Epithelial cell of esophagus (primary cell): ENCODE data around the gene BCL2L2.

Experiments used
- DNase-seq: peaks from one replicate; pipeline ENCODE4 v3.0.0; 2010; ENCODE audit warnings: low read depth
- H3K4me3 ChIP-seq: 2 replicates; pipeline ENCODE4 v1.5.1; 2011; ENCODE audit warnings: mild to moderate bottlenecking, low read length, control low read depth
- TF ChIP-seq, protein P1 (sequence below): IDR thresholded peaks from 2 replicates; pipeline ENCODE4 v1.5.1; 2011; ENCODE audit warnings: low read depth, mild to moderate bottlenecking, low read length, control low read depth, inconsistent platforms; ENCODE audit not compliant: insufficient read depth; ENCODE audit errors: missing control alignments

The BCL2L2 gene

GRCh38 chr14:23281247-23281646, 25.4 kb upstream of the BCL2L2 start:
- no peak for DNase-seq
- TF ChIP-seq, protein P1, sequence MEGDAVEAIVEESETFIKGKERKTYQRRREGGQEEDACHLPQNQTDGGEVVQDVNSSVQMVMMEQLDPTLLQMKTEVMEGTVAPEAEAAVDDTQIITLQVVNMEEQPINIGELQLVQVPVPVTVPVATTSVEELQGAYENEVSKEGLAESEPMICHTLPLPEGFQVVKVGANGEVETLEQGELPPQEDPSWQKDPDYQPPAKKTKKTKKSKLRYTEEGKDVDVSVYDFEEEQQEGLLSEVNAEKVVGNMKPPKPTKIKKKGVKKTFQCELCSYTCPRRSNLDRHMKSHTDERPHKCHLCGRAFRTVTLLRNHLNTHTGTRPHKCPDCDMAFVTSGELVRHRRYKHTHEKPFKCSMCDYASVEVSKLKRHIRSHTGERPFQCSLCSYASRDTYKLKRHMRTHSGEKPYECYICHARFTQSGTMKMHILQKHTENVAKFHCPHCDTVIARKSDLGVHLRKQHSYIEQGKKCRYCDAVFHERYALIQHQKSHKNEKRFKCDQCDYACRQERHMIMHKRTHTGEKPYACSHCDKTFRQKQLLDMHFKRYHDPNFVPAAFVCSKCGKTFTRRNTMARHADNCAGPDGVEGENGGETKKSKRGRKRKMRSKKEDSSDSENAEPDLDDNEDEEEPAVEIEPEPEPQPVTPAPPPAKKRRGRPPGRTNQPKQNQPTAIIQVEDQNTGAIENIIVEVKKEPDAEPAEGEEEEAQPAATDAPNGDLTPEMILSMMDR, result no peak
- no peak overlapping the region for H3K4me3 ChIP-seq

- peak; percentile 46 for DNase-seq
- TF ChIP-seq, protein P1, result no peak
Measured at GRCh38 chr14:23284654-23285529, 21.7 kb upstream of the BCL2L2 start.

DNA sequence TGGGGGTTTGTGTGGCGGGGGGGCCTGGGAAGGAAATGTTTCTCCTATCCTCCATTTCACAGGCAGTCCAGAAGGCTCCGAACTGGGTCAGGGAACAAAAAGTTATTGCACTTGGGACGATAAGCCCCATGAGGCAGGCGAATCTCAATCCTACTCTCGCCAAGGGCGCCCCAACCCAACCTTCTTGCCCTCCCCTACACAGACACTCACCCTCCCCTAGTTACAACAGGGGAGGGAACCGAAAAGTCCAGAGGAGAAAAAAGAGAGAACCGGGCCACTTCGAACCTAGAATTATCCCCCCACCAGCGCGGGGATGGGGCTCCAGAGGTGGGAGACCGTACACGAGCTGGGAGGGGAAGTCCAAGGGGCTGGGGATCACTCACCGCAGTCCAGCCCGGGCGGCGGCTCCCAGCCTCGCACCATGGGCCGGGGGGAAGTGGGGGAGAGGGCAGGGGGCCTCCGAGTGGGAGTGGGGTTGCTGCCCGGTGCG, 21.1 kb upstream of the BCL2L2 start:
- no peak for DNase-seq
- TF ChIP-seq, protein P1, result no peak

More at GRCh38 chr14:23284654-23285529, 21.7 kb upstream of the BCL2L2 start:
- H3K4me3 ChIP-seq, result peak overlapping the region; percentile 77

DNA sequence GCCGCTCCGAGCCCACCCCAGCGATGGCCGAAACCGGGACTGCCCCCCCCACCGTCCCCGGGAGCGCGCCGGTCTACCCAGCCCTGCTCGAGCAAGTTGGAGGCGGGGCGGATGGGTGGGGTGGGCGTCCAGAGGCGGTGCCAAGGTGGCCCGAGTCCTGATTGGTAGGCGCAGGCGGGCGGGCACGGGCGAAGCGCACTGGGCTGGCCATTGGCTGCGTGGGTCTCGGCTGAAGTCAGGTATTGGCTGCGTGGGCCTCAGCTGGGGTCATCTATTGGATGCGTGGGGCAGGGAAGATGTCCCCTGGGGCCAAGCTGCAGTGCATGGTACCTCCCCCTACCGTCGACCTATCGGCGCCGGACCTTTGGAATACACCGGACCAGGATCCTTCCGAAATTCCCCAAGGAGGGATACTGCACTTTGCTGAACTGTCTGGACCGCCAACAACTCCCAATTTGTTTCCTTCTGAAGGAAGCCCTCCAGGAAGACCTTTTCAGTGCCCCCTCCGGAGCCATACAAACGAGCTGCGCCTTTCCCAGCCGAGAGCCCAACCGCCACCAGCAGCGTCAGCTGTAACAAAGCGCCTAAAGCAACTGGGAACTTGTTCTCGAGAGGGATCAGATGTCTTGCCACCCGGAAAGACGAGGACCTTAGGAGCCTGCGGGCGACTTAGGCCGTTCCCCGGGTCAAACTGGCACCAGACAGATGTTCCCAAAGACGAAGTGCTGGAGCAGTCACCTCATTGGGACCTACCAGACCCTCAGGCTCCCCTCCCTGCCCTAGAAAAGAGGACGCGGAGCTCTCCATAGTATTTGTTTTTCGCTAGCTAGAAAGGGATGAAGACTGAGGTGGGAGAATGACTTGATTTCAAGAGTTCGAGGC, 20.4 kb upstream of the BCL2L2 start, which contains the start of gene HOMEZ:
Gene HOMEZ (minus strand): TSS at position 113 of the 882 bp plus-strand sequence. CDS start 180 bp downstream, outside the sequence.
- peak; percentile 99 for DNase-seq
- H3K4me3 ChIP-seq, result peak within 1 kb of the TSS; percentile 77
- TF ChIP-seq, protein P1, result no peak

More for the DNA sequence above, 21.1 kb upstream of the BCL2L2 start:
- H3K4me3 ChIP-seq, result peak overlapping the region; percentile 77

DNA sequence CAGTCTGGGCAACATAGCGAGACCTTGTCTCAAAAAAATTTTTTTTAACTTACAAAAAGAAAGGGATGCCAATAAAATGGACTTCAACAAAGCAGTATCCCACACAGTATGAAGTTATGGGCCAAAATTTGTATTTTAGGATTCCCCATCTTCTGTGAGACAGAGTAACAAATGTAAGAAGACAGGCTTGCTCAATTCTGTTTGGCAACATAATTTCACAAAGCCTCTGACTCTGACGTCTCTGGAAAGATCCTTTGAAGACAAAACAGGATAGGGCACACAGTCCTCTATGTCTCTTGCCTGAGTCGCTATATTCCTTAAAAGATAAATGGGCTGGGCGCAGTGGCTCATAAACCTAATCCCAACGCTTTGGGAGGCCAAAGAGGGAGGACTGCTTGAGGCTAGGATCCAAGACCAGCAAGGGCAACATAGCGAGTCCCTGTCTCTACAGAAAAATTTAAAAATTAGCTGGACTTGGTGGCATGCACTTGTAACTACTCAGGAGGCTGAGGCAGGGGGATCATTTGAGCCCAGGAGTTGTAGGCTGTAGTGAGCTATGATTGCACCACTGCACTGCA, 19.6 kb upstream of the BCL2L2 start:
- H3K4me3 ChIP-seq, result peak overlapping the region; percentile 77
- TF ChIP-seq, protein P1, result no peak
- DNase-seq, result peak; percentile 37
